Mucosa of rectum (tissue), 2 donors: ENCODE data around the gene INSYN1.
"Not testable (repeated sequence)": the region's sequence is repeated elsewhere in the genome, so short reads cannot be mapped to it uniquely, and the experiment has no call there.

Source experiments
- H3K27ac ChIP-seq, 2 donors: one replicate each; pipeline ENCODE4 v1.7.0; 2013; ENCODE audit warnings: inconsistent platforms in 2 of 2, low read depth in 2 of 2, low read length in 2 of 2
- H3K27me3 ChIP-seq, 2 donors: one replicate each; pipeline ENCODE4 v1.7.0; 2013; ENCODE audit warnings: low read length in 2 of 2; ENCODE audit not compliant: control insufficient read depth in 2 of 2, insufficient read depth in 2 of 2
- H3K36me3 ChIP-seq, 2 donors: one replicate each; pipeline ENCODE4 v1.7.0; 2013; ENCODE audit warnings: low read length in 2 of 2; ENCODE audit not compliant: control insufficient read depth in 2 of 2, insufficient read depth in 2 of 2
- H3K4me1 ChIP-seq, 2 donors: one replicate each; pipeline ENCODE4 v1.7.0; 2013; ENCODE audit warnings: low read length in 2 of 2, mild to moderate bottlenecking in 1 of 2; ENCODE audit not compliant: control insufficient read depth in 2 of 2, insufficient read depth in 2 of 2
- H3K4me3 ChIP-seq, 2 donors: one replicate each; pipeline ENCODE4 v1.7.0; 2013; ENCODE audit warnings: low read length in 2 of 2
- H3K9ac ChIP-seq, 2 donors: one replicate each; pipeline ENCODE4 v1.7.0; 2013; ENCODE audit warnings: low read length in 2 of 2, low read depth in 1 of 2, mild to moderate bottlenecking in 1 of 2
- H3K9me3 ChIP-seq, 2 donors: one replicate each; pipeline ENCODE4 v1.7.0; 2013; ENCODE audit warnings: low read length in 2 of 2; ENCODE audit not compliant: control insufficient read depth in 2 of 2
- donor health status: healthy.
- donor health status: Normal muscosa, but diverticular disease.

The INSYN1 gene

DNA sequence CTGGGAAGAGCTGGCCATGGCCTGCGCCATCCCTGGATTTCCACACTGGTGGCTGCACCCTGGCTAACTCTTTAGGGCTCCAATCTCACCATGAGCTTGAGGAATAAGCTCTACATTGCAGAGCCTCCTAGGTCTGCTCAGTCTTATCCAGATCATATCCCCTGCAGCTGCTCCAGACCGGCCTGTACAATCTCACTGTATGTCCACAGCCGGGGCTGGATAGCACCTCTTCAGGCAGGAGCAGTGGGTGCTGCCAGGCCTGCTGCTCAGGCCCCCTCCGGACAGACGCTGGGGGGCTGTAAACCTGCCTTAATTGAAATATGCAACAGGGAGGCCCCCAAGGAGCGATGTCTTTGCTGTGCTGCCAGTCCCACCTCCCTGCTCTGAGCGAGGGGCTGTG, 15.6 kb downstream of the INSYN1 start:
- H3K4me1 ChIP-seq = no peaks in the 10 kb centered on the region
- peaks cover 0 to 3% of the 10 kb centered on the region in 2 donors for H3K27me3 ChIP-seq
- no peak overlapping the region for H3K9ac ChIP-seq
- no peaks in the 10 kb centered on the region for H3K36me3 ChIP-seq
- H3K9me3 ChIP-seq = no peaks in the 10 kb centered on the region
- no peak overlapping the region for H3K4me3 ChIP-seq
- no peak overlapping the region for H3K27ac ChIP-seq

DNA sequence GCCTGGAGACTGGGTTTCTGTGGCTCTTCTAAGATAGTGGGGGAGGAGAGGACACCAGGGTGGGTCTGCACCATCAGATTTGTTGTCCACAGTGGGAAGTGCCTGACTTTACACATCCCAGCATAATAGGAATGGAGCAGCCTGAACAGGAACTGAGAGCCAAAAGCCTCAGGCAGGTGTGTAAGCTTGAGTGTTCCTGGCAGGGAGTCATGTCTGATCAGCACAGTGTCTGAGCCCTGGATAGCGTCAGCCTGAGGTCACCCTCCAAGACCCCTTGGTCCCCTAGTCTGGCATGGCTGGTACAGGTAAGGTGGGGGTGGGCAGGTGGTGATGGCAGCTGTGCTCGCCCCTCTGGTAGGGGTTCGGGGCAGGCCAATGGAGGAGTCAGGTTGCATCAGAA, 20.2 kb downstream of the INSYN1 start:
- no peak overlapping the region for H3K27ac ChIP-seq
- H3K9me3 ChIP-seq = no peaks in the 10 kb centered on the region
- H3K4me1 ChIP-seq = no peaks in the 10 kb centered on the region
- H3K4me3 ChIP-seq = no peak overlapping the region
- H3K27me3 ChIP-seq = peaks cover 0 to 3% of the 10 kb centered on the region in 2 donors
- no peak overlapping the region for H3K9ac ChIP-seq
- no peaks in the 10 kb centered on the region for H3K36me3 ChIP-seq

DNA sequence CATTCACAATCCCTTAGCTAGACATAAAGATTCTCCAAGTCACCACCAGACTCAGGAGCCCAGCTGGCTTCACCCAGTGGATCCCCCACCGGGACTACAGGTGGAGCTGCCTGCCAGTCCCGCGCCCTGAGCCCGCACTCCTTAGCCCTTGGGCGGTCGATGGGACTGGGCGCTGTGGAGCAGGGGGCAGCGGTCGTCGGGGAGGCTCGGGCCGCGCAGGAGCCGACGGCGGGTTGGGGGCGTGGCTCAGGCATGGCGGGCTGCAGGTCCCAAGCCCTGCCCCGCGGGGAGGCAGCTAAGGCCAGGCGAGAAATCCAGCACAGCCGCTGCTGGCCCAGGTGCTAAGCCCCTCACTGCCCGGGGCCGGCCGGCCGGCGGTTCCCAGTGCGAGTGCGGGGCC, 21.1 kb downstream of the INSYN1 start:
- H3K9me3 ChIP-seq, H3K27me3 ChIP-seq, H3K27ac ChIP-seq, H3K9ac ChIP-seq, H3K4me3 ChIP-seq, H3K4me1 ChIP-seq, H3K36me3 ChIP-seq: not testable (repeated sequence)

DNA sequence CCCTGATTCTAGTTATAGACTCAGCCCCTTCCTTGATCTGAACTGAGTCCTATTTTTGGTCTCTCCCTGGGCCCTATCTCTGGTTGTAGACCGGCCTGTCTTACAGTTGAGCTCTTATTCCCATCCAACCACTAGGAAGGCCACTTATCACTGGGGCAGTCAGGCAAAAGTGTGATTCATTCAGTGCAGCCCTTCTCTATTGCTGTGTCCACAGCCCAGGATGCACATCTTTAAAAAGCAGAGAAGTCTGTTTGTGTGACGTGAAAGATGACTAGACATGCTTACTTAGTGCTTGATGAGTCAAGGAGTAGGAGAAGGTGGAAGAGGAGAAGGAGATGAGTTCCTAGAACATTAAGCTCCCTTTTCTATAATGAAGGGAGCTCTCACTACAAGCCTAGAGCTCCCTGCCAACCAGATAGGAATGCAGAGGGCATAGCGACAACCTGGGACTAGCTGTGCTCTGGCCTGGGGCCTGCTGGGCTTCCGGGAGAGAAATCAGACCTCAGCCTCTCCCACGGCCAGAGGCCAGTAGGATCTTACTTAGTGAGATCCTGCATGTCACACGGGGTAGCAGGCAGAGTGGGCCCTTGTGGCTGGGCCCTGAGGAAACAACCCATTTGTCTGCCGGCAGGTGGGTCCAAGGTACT, 25.7 kb downstream of the INSYN1 start:
- no peak overlapping the region for H3K27ac ChIP-seq
- no peak overlapping the region for H3K4me3 ChIP-seq
- H3K4me1 ChIP-seq = no peaks in the 10 kb centered on the region
- H3K9me3 ChIP-seq = no peaks in the 10 kb centered on the region
- no peak overlapping the region for H3K9ac ChIP-seq
- H3K27me3 ChIP-seq = no peaks in the 10 kb centered on the region
- H3K36me3 ChIP-seq = no peaks in the 10 kb centered on the region

DNA sequence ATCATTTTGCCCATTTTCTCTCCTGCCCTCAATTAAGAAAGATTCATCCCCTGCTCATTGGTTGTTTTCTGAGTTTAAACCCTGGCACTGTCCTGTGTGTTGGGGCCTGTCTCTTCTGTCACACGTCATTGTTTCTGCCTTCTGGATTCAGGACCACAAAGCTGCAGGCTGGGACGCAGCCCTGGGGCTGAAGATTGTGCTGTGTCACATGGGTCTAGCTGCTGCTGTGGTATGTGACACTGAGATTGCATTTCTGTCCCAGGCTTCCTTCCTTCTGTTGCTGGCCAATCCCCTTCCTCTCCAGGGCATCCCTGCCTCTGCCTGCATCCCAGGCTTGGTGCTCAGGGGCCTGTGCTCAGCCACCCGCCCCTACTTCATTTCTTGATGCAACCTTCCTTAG, 28.9 kb downstream of the INSYN1 start:
- Histone ChIP-seq H3K4me1 (no peaks in the 10 kb centered on the region), H3K9ac (no peak overlapping the region), H3K36me3 (no peaks in the 10 kb centered on the region), H3K4me3 (no peak overlapping the region), H3K9me3 (no peaks in the 10 kb centered on the region), H3K27me3 (no peaks in the 10 kb centered on the region), H3K27ac (no peak overlapping the region)

DNA sequence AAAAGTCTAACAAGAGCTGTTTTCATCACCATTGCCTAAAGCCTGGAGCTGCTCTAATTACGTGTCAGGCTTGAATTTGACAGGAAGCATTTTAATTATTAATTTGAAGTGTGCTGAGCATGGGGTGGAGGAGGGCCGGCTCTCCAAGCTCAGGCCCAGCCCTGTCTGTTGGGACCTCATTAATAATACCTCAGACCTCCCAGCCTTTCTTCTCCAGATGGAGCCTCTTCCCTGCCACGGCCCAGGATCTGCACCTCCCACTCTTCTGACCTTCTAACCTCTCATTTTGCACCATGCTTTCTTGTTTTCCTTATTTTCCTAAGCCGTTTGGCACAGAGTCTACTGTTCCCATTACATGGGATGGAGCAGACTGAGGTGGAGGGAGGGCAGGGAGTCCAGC, 30.0 kb downstream of the INSYN1 start:
- no peak overlapping the region for H3K9ac ChIP-seq
- no peaks in the 10 kb centered on the region for H3K27me3 ChIP-seq
- no peaks in the 10 kb centered on the region for H3K36me3 ChIP-seq
- H3K9me3 ChIP-seq = no peaks in the 10 kb centered on the region
- H3K4me1 ChIP-seq = no peaks in the 10 kb centered on the region
- no peak overlapping the region for H3K27ac ChIP-seq
- no peak overlapping the region for H3K4me3 ChIP-seq

DNA sequence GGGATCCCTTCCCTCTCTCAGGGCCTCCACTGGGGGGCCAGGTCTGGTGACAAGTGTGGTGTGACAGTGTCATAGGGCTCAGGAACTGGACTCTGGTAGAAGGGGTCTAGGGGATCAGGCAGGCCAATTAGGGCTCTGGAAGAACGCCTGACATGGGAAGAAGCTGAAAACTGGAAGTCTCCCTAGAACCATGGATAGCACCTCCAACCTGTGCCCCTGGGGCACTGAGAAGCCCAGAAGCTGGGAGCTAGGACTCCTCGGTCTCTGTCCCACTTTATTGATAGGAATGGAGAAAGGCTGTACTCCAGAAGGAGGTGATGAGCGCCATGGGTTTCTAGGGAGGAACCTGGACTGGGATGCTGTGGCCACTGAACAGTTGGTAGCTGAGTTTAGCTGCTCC, 30.7 kb downstream of the INSYN1 start:
- H3K27ac ChIP-seq = no peak overlapping the region
- H3K4me1 ChIP-seq = no peaks in the 10 kb centered on the region
- H3K36me3 ChIP-seq = no peaks in the 10 kb centered on the region
- H3K27me3 ChIP-seq = no peaks in the 10 kb centered on the region
- no peak overlapping the region for H3K9ac ChIP-seq
- no peaks in the 10 kb centered on the region for H3K9me3 ChIP-seq
- no peak overlapping the region for H3K4me3 ChIP-seq

DNA sequence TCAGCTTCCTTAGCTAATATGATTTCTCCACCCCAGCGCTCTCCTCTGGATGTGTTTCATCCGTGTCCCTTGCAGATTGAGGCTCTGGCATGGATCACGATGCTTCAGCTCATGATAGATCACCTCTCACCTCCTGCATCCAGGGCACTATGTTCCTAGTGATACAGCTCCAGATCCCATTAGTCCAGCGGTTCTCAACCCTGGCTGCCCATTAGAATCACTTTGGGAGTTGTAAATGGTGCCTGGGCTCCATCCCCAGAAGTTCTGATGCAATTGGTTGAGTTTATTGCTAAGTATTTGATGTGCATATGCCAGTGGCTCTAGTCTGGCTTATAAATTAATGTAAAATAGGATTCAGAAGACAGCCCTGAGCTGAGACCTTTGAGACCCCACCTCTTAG, 34.5 kb downstream of the INSYN1 start:
- Histone ChIP-seq H3K9me3 (no peaks in the 10 kb centered on the region), H3K27ac (no peak overlapping the region), H3K4me1 (peaks cover 0 to 6% of the 10 kb centered on the region in 2 donors), H3K27me3 (no peaks in the 10 kb centered on the region), H3K9ac (no peak overlapping the region), H3K4me3 (no peak overlapping the region), H3K36me3 (no peaks in the 10 kb centered on the region)

DNA sequence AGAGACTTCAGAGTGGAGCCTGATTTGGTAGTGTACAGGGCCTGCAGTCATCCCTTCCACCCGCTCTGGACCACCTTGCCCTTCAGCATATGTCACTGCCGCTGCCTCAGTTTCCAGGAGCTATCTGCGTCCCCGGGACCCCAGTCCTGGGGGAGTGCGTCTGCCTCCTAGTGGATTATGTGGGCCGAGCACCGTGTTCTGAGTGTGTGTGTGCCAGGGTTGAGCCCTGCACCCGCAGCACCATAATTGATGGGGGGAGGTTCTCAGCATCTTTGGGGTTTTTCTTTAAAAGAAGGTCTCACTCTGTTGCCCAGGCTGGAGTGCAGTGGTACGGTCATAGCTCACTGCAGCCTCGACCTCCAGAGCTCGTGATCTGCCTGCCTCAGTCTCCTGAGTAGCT, 35.3 kb downstream of the INSYN1 start:
- Histone ChIP-seq H3K4me3 (no peak overlapping the region), H3K27me3 (no peaks in the 10 kb centered on the region), H3K9ac (no peak overlapping the region), H3K9me3 (no peaks in the 10 kb centered on the region), H3K4me1 (peaks cover 0 to 6% of the 10 kb centered on the region in 2 donors), H3K27ac (no peak overlapping the region), H3K36me3 (peaks cover 0 to 6% of the 10 kb centered on the region in 2 donors)

DNA sequence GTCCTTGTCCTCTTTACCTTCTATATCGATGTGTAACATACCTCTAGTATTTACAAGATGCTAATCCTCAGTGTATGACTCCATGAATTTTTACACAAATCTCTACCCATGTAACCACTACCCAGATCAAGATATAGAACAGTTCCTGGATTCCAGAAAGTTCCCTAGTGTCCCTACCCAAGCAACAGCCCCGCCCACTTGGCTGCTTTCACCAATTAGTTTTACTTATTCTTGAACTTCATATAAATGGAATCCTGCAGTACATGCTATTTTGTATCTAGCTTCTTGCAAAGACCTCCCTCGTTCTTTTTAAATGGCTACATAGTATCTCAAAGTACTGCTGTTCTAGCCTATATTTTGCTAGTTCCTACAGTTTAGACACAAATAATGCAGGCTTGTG, 35.9 kb downstream of the INSYN1 start:
- Histone ChIP-seq H3K36me3 (peaks cover 0 to 6% of the 10 kb centered on the region in 2 donors), H3K4me3 (no peak overlapping the region), H3K9ac (no peak overlapping the region), H3K27ac (no peak overlapping the region), H3K4me1 (peaks cover 0 to 6% of the 10 kb centered on the region in 2 donors), H3K9me3 (no peaks in the 10 kb centered on the region), H3K27me3 (no peaks in the 10 kb centered on the region)

DNA sequence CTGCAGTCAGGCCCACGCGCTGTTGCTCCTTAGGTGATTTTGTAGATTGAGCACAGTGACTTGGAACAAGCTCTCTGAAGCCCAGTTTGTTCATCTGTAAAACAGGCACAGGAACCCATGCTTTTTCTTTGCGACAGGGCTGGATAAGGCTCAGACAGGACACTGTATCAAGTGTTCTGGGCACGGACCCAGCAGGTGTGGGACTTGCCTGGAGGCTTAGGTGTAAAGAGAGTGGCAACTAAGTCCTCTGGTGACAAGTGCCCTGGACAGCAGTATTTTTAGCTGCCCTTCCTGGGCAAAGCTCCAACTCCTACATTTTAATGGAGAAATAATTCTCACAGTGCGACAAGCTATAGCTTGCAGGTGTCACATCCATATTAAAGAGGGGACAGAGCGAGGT, 36.7 kb downstream of the INSYN1 start:
- Histone ChIP-seq H3K9ac (no peak overlapping the region), H3K27ac (no peak overlapping the region), H3K9me3 (no peaks in the 10 kb centered on the region), H3K27me3 (no peaks in the 10 kb centered on the region), H3K36me3 (peaks cover 0 to 6% of the 10 kb centered on the region in 2 donors), H3K4me3 (no peak overlapping the region), H3K4me1 (peaks cover 0 to 6% of the 10 kb centered on the region in 2 donors)
